Hematopoietic multipotent progenitor cell treated with erythropoietin and hydrocortisone succinate and interleukin-3 and kit ligand, for 4 days (in vitro differentiated cells): Measurements from ENCODE around the gene PPP2R2D.
A peak's percentile ranks its signal among the peaks of the same experiment; 100 is the strongest.
"Not testable (repeated sequence)": the region's sequence is repeated elsewhere in the genome, so short reads cannot be mapped to it uniquely, and the experiment has no call there.

Experiments used
- DNase-seq: peaks from one replicate; pipeline ENCODE4 v3.0.0-alpha.2; 2015

PPP2R2D gene

DNA sequence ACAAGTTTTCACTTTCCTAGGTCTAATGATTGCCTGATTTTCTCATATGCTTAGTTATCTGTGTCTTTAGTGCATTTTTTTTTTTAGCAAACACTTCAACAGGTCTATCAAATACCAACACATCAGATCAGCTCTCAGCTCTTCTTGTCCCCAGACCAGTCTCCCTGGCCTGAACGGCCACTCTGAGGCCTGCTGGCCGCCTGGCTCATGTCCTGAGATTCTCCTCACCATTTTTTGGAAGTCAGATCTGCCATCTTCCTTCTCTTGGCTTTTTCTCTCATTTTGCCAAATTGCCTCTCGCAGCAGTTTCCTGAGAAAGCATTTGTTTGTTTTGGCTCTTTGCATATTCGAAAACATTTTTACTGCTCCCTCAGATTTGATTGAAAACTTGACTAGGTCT lies 29.3 kb downstream of the PPP2R2D start:
- no peak for DNase-seq

GRCh38 chr10:131930586-131931330 lies 29.9 kb downstream of the PPP2R2D start:
- no peak for DNase-seq

DNA sequence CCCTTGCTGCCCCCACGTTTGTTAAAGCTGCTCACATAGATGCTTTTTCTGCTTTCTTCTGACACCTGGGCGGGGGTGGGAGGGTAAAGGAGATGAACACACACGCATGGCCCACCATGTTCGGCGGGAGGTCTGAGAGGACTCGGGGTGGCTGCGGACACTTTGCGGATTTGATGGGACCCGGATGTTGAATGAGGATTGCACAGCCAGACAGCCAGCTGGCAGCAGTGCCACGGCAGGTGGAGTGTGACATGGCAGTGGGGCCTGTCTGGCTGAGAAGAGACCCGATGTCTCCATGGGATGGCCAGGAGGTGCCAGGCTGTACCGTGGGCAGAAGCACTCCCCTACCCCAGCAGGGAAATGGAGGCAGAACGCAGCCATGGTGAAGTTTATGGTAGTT lies 31.2 kb downstream of the PPP2R2D start:
- no peak for DNase-seq

DNA sequence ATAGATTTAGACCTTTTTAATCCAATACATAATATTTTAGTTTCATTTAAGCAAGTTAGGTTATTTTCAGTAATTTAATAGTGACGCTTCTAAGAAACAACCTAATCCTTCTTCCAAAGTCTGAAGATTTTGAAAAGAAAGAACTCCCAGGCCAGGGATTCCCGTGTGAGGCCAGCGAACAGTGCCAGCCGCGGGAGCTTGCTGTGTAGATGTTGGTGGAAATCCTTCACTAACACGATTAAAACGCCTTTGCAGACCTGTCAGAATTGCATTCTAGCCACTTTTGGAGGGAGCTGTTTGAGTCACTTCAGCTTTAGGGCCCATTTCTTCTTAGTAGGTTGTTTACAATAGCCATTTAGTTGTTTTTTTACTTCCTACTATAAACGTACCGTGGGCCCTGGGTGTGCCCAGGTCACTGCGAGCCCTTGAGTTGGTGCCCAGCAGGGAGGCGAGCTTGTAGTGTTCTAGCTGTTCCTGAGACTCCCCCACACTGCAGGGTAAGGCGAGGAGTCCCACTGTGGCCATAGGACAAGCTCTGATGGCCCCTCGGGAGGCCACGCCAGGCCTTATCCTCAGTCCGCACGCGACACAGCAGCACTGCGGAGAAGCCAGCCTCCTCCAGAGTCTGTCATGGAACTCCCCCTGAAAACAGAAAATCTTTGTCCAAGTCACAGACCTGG lies 32.3 kb downstream of the PPP2R2D start:
- DNase-seq: no peak

- DNase-seq: no peak
These were observed 32.9 kb downstream of the PPP2R2D start for GRCh38 chr10:131933696-131934086.

GRCh38 chr10:131934769-131935168 lies 34.0 kb downstream of the PPP2R2D start:
- DNase-seq: no peak

DNA sequence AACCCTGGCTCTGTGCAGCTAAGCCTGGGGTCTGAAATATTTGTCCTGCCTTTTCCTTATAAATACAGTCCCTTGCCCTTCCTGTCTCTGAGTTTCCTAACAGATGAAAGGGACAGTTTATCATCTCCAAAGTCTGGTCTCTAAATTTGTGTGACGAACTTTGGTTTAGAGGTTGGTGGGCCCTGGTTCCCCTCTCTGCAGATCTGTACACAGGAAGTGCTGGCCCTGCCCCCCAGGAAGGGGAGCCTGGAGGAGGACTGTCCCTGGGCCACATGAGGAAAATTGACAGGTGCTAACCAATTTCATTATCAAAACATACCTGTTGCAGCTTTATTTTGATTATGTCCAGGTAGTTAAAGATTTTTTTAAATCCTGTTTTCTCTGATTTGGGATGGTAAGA lies 34.5 kb downstream of the PPP2R2D start:
- no peak for DNase-seq

- DNase-seq: no peak
These were observed 35.5 kb downstream of the PPP2R2D start for GRCh38 chr10:131936294-131936693.

DNA sequence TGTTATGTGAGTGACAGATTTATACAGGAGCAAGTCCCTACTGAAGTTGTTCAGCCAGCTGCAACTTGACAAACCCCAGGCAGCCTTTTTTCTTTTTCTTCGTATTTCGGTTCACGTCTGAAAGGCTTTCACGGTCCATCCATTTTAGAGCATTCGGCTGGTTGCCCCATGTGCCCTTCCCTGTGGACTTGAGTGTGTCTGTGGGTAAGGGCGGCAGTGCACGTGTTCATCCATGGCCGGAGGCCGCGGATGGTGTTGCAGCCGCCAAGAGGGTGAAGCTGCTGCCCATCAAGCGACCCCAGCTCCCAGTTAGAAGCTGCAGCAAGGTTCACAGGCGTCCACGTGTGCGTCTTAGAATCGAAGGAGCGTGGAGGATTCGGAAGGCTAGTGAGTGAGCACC lies 35.9 kb downstream of the PPP2R2D start:
- DNase-seq: no peak

DNA sequence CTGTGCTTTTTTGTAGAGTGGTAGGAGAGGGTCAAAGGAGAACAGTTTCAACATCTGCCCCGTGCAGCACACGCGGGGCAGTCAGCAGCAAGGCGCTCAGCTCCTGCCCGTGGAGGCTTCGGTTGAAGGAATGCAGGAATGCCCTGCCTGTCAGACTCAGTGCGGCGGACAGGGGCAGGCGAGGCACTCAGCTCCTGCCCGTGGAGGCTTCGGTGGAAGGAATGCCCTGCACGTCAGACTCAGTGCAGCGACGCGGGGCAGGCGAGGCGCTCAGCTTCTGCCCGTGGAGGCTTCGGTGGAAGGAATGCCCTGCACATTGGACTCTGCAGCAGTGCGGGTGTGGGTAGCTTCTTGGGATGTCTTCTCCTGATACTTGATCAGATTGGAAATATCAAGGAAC lies 37.0 kb downstream of the PPP2R2D start:
- no peak for DNase-seq

DNA sequence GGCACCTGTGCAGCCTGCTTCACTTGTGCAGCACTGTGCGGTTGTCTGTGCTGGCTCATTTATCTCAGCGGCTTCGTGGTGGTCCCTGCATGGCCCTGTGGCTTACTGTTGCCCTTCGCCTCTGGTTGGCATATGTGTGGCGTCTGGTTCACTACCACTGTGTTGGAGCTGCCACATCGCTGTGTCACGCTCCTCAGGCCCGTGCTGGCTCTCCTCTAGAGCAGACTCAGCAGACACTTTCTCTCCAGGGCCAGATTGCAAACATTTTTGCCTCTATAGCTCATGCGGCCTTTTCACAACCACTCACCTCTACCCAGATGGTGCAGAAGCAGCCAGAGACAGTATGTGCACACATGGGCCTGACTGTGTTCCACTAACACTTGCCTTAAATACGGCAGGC lies 37.9 kb downstream of the PPP2R2D start:
- no peak for DNase-seq

DNA sequence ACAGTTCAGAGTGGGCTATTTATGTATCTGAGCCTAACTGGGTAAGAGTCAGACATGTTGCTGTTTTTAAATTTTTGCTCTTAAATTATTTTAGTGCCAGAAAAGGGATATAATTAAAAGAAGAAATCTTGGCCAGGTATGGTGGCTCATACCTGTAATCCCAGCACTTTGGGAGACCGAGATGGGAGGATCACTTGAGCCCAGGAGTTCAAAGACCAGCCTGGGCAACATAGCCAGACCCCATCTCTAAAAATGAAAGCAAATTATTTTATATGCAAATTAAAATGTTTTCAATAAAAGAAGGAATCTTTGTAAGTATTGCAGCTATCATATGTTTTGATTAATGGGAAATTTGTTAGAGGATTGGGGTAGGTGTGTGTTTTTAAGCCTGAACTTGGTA lies 41.6 kb downstream of the PPP2R2D start:
- DNase-seq: no peak

- peak; percentile 67 for DNase-seq
These were observed 42.4 kb downstream of the PPP2R2D start for GRCh38 chr10:131943021-131943814.

- no peak for DNase-seq
These were observed 43.6 kb downstream of the PPP2R2D start for GRCh38 chr10:131944412-131944811.

DNA sequence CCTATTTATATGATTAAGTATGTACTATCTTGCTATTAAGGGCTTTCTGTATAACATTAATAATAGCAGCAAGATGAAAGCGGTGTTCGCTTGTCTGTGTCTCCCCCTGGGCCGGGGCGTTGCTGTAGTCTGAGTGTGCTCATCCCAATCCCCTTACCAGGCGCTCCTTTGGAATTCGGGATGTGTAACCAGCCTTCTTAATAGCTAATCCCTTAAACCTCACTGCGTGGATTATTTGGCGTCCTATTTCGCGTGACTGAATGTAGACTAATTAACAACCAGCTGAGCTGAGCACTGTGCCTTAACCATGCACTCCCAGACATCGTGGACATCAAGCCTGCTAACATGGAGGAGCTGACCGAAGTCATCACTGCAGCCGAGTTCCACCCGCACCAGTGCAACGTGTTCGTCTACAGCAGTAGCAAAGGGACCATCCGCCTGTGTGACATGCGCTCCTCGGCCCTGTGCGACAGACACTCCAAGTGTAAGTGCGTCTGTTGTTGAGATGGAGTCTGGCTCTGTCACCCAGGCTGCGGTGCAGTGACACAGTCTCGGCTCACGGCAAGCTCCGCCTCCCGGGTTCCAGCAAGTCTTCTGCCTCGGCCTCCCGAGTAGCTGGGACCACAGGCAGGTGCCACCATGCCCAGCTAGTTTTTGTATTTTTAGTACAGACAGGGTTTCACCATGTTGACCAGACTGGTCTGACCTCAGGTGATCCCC lies 44.3 kb downstream of the PPP2R2D start:
- DNase-seq: no peak

DNA sequence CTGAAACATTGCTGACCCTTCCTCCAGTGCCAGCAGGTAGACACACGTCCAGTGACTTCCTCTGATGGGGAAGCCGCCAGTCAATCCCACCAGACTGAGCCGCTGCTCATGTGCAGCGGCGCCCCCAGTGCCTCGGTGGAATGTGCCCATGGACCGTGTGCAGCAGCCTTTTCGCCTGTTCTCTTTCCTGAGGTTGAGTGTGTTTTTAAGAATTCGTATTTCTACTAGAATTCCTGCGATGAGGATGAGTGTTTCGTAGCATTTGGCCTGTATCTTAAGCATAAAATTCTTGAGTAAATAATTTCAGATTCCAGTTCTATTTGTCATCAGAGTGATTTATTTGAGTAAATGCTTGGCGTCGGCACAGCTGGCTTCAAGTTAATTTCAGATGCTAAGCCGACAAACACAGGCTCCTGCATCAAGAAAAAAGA lies 45.5 kb downstream of the PPP2R2D start:
- no peak for DNase-seq

DNA sequence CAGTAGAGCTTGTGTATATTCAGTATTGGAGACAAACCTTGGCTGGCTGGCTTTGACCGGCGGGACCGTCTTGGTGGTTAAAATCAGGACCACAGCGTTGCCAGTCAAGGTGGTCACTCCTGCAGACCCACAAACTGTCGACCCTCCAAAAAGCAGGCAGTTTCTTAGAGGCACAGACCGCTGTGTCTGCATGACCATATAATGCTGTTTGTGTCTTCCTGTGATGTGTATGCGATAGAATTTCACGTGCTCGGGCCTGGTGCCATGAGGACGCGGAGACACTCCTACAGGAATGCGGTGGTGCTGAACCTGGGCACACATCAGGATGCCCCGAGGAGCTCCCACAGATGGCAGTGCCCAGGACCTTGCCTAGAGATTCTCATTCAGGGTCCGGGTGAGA lies 46.1 kb downstream of the PPP2R2D start:
- DNase-seq: no peak

DNA sequence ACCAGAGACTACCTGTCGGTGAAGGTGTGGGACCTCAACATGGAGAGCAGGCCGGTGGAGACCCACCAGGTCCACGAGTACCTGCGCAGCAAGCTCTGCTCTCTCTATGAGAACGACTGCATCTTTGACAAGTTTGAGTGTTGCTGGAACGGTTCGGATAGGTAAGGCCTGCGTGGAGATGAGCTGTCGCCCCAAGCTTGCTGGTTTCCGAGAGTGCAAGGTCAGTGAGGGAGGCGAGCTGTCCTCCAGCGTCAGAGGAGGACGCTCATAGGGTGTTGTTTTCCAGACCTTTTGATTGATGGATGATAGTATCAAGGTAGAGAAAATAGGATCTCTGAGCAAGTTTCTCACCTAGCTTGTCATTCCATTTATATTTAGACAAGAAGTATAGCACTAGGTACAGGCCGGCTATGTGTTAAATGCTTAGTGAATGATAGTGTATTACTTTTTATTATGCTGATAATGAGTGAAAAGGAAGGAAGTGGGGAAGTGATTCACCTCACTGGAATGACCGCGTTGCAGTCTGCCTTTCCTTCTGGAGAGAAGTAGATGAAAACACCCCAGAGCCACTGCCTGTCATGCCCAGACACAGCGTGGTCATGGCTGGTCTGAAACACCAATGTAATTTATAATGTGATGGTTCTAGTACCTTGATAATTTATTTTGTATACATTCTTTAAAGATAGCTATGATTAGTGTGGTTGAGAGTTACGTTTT lies 47.0 kb downstream of the PPP2R2D start:
- DNase-seq: no peak

DNA sequence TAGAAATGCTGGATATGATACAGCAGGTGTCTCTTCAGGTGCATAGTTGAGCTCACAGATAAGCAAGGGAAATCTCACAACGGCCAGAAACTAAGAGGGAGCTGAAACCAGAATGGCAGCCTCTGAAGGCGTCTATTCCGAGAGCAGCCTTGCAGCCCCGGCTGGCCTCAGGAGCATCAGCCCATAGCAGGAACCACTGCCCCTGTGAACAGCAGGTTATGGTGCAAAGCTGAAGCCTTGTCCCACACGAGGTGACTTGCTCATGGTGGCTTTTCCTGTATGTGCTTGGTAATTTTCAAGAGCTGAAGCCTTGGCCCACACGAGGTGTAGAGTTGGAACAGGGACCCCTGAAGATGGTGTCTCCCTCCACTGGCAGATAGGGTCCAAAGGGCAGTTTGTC lies 47.7 kb downstream of the PPP2R2D start:
- no peak for DNase-seq

GRCh38 chr10:131949041-131949862 lies 48.4 kb downstream of the PPP2R2D start:
- DNase-seq: no peak

DNA sequence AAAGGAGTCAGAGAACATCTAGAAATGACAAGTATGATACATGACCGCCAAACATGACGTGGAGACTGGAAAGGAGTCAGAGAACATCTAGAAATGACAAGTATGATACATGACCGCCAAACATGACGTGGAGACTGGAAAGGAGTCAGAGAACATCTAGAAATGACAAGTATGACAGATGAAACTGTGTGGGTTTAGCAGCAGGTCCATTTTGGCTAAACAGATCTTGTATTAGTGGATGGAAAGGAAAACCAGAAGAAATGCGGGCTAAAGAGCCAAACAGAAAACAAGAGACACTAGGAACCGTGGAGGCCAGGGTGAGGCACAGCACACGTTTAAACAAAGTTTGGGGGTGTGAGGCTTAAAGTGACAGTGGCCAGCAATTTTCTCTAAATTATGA lies 49.1 kb downstream of the PPP2R2D start:
- DNase-seq: not testable (repeated sequence)
